Smooth muscle cell (in vitro differentiated cells): Measurements from ENCODE around the gene FBXO34. TPM values are rescaled to one million over a fixed set of nuclear protein-coding genes. Genes with fewer than 3 reads are reported as not detected.
A peak's percentile ranks its signal among the peaks of the same experiment; 100 is the strongest.

Source experiments
- DNase-seq: peaks from one replicate; lab custom pipeline; 2025; ENCODE audit not compliant: unreplicated experiment; lab: John Stamatoyannopoulos, UW
- H2AFZ ChIP-seq: fragments of 200-600 bp; sonication (generic); 2 replicates; pipeline ENCODE4 v1.6.0; 2016; ENCODE audit warnings: antibody characterized with exemption, low read depth, mild to moderate bottlenecking
- H3F3A ChIP-seq: fragments of 200-600 bp; sonication (generic); 2 replicates; pipeline ENCODE4 v1.6.0; 2017; ENCODE audit warnings: antibody characterized with exemption, low read depth
- H3K27ac ChIP-seq: fragments of 200-600 bp; sonication (generic); 2 replicates; pipeline ENCODE4 v1.5.1; 2016; ENCODE audit warnings: low read depth, mild to moderate bottlenecking
- H3K27me3 ChIP-seq: fragments of 200-600 bp; sonication (generic); 2 replicates; pipeline ENCODE4 v1.6.1; 2016; ENCODE audit warnings: low read depth, mild to moderate bottlenecking
- H3K36me3 ChIP-seq: fragments of 200-600 bp; sonication (generic); 2 replicates; pipeline ENCODE4 v1.5.1; 2016; ENCODE audit warnings: low read depth
- H3K4me1 ChIP-seq: fragments of 200-600 bp; sonication (generic); 2 replicates; pipeline ENCODE4 v1.5.1; 2016; ENCODE audit warnings: low read depth
- H3K4me2 ChIP-seq: fragments of 200-600 bp; sonication (generic); 2 replicates; pipeline ENCODE4 v1.6.0; 2016; ENCODE audit warnings: mild to moderate bottlenecking
- H3K4me3 ChIP-seq: fragments of 200-600 bp; sonication (generic); 2 replicates; pipeline ENCODE4 v1.5.1; 2016; ENCODE audit warnings: mild to moderate bottlenecking
- H3K79me2 ChIP-seq: fragments of 200-600 bp; sonication (generic); 2 replicates; pipeline ENCODE4 v1.6.0; 2016; ENCODE audit warnings: low read depth, mild to moderate bottlenecking
- H3K9ac ChIP-seq: fragments of 200-600 bp; sonication (generic); 2 replicates; pipeline ENCODE4 v1.6.0; 2016; ENCODE audit warnings: low read depth
- H3K9me3 ChIP-seq: fragments of 200-600 bp; sonication (generic); replicated peaks from 2 replicates; pipeline ENCODE4 v1.5.1; 2016; ENCODE audit warnings: low read depth
- H4K20me1 ChIP-seq: fragments of 200-600 bp; sonication (generic); 2 replicates; pipeline ENCODE4 v1.6.0; 2016; ENCODE audit warnings: low read depth
- CTCF ChIP-seq: fragments of 200-600 bp; sonication (generic); IDR thresholded peaks from 2 replicates; pipeline ENCODE4 v1.5.1; 2017; ENCODE audit warnings: borderline replicate concordance, mild to moderate bottlenecking, antibody characterized with exemption; ENCODE audit not compliant: insufficient read depth, poor library complexity, severe bottlenecking
- WGBS: methylation state at CpG from one replicate; pipeline ENCODE4 v1.1.7; 2016; ENCODE audit warnings: low lambda C conversion rate; 5-methylcytosine and 5-hydroxymethylcytosine counted together
- polyA plus RNA-seq: library from polyadenylated mRNA; unstranded; fragments of >200 nt; fragmentation: Nextera tagmentation; extraction: Ambion mirVana; gene quantifications from 2 replicates; pipeline ENCODE4 v1.2.1, GENCODE V29; 2016
- total RNA-seq: library from RNA; depleted of rRNA; stranded (reverse); fragments of >200 nt; gene quantifications from 2 replicates; pipeline ENCODE4 v1.2.3, GENCODE V29; 2014

The FBXO34 gene
- total and polyA plus RNA-seq, 2 experiments from 2014 or later, result 17.4 to 23.9 TPM

- H3K9ac ChIP-seq, result no peak overlapping the region
- no peaks in the 10 kb centered on the region for H3F3A ChIP-seq
- H3K27me3 ChIP-seq, result no peaks in the 10 kb centered on the region
- peaks cover 8% of the 10 kb centered on the region for H4K20me1 ChIP-seq
- no peak overlapping the region for H3K4me2 ChIP-seq
- H3K4me3 ChIP-seq, result no peak overlapping the region
- 81% methylated on average over 3 of the region's 3 CpGs for WGBS
- H3K79me2 ChIP-seq, result peaks cover 12% of the 10 kb centered on the region
- no peak for TF ChIP-seq CTCF
- no peak overlapping the region for H3K27ac ChIP-seq
- DNase-seq, result no peak
- H3K36me3 ChIP-seq, result no peaks in the 10 kb centered on the region
- no peaks in the 10 kb centered on the region for H3K9me3 ChIP-seq
- no peak overlapping the region for H2AFZ ChIP-seq
- peaks cover 7% of the 10 kb centered on the region for H3K4me1 ChIP-seq
Measured at GRCh38 chr14:55267820-55268219, 3.4 kb upstream of the FBXO34 start.

GRCh38 chr14:55271572-55272298, 514 bp downstream of the FBXO34 start:
- Histone ChIP-seq H3K27ac (peak overlapping the region; percentile 82), H3K9me3 (no peaks in the 10 kb centered on the region), H3K79me2 (peaks cover 48% of the 10 kb centered on the region), H3K36me3 (no peaks in the 10 kb centered on the region), H3F3A (no peaks in the 10 kb centered on the region), H3K4me3 (peak overlapping the region; percentile 96), H2AFZ (peak overlapping the region; percentile 56), H3K4me1 (peaks cover 10% of the 10 kb centered on the region), H3K27me3 (no peaks in the 10 kb centered on the region), H3K4me2 (peak overlapping the region; percentile 92), H4K20me1 (peaks cover 47% of the 10 kb centered on the region), H3K9ac (peak overlapping the region; percentile 96)
- no peak for TF ChIP-seq CTCF
- DNase-seq, result peak; percentile 26
- WGBS, result 2% methylated on average over 49 of the region's 80 CpGs

GRCh38 chr14:55272387-55272786, 1.2 kb downstream of the FBXO34 start:
- H3K79me2 ChIP-seq, result peaks cover 55% of the 10 kb centered on the region
- H4K20me1 ChIP-seq, result peaks cover 54% of the 10 kb centered on the region
- peak overlapping the region; percentile 96 for H3K9ac ChIP-seq
- no peaks in the 10 kb centered on the region for H3K27me3 ChIP-seq
- peak overlapping the region; percentile 96 for H3K4me3 ChIP-seq
- peaks cover 10% of the 10 kb centered on the region for H3K4me1 ChIP-seq
- DNase-seq, result no peak
- WGBS, result 30% methylated on average over 1 of the region's 1 CpG
- H2AFZ ChIP-seq, result peak overlapping the region; percentile 56
- peak overlapping the region; percentile 92 for H3K4me2 ChIP-seq
- TF ChIP-seq CTCF, result no peak
- no peaks in the 10 kb centered on the region for H3K9me3 ChIP-seq
- peak overlapping the region; percentile 82 for H3K27ac ChIP-seq
- no peaks in the 10 kb centered on the region for H3F3A ChIP-seq
- H3K36me3 ChIP-seq, result no peaks in the 10 kb centered on the region

- H2AFZ ChIP-seq, result no peak overlapping the region
- peak overlapping the region; percentile 92 for H3K4me2 ChIP-seq
- H3K4me3 ChIP-seq, result peak overlapping the region; percentile 96
- no peaks in the 10 kb centered on the region for H3K36me3 ChIP-seq
- no peaks in the 10 kb centered on the region for H3K9me3 ChIP-seq
- DNase-seq, result no peak
- H4K20me1 ChIP-seq, result peaks cover 59% of the 10 kb centered on the region
- 61% methylated on average over 2 of the region's 2 CpGs for WGBS
- no peak for TF ChIP-seq CTCF
- H3F3A ChIP-seq, result no peaks in the 10 kb centered on the region
- no peaks in the 10 kb centered on the region for H3K27me3 ChIP-seq
- H3K79me2 ChIP-seq, result peaks cover 60% of the 10 kb centered on the region
- H3K4me1 ChIP-seq, result peaks cover 10% of the 10 kb centered on the region
- H3K9ac ChIP-seq, result no peak overlapping the region
- H3K27ac ChIP-seq, result peak overlapping the region; percentile 82
Measured at GRCh38 chr14:55272922-55273321, 1.7 kb downstream of the FBXO34 start.
